ENCODE results near the gene SRRM2. TPM values are rescaled to one million over a fixed set of nuclear protein-coding genes. Genes with fewer than 3 reads are reported as not detected.
A peak's percentile ranks its signal among the peaks of the same experiment; 100 is the strongest.

SRRM2 gene
- total RNA-seq, 3 donors from 2014 or later: 538 to 819 (median 692) TPM

- no peak for ATAC-seq
- DNase-seq: no peak
- H3K4me3 ChIP-seq: no peak overlapping the region
- intact Hi-C loops (cut with DNase I, micrococcal nuclease): no loop called here
- no peaks in the 10 kb centered on the region for H3K36me3 ChIP-seq (ENCODE audit: low read depth)
- peaks cover 4% of the 10 kb centered on the region for H3K4me1 ChIP-seq (ENCODE audit: low read depth)
- H3K9me3 ChIP-seq: no peaks in the 10 kb centered on the region
- TF ChIP-seq CTCF (IDR thresholded peaks at IDR 0.05): no peak
Measured at GRCh38 chr16:2712546-2712945, 39.9 kb upstream of the SRRM2 start.

GRCh38 chr16:2713523-2713922 is 38.9 kb upstream of the SRRM2 start:
- H3K36me3 ChIP-seq (ENCODE audit: low read depth): no peaks in the 10 kb centered on the region
- peaks cover 4% of the 10 kb centered on the region for H3K4me1 ChIP-seq (ENCODE audit: low read depth)
- ATAC-seq (no peak), DNase-seq (peak in 1 of 3 donors; percentile 45)
- no peak for TF ChIP-seq CTCF (IDR thresholded peaks at IDR 0.05)
- intact Hi-C loops (cut with DNase I, micrococcal nuclease): no loop called here
- H3K9me3 ChIP-seq: no peaks in the 10 kb centered on the region
- H3K4me3 ChIP-seq: no peak overlapping the region

GRCh38 chr16:2713985-2714774 is 38.3 kb upstream of the SRRM2 start:
- Histone ChIP-seq H3K4me3 (no peak overlapping the region), H3K36me3 (ENCODE audit: low read depth) (no peaks in the 10 kb centered on the region), H3K4me1 (ENCODE audit: low read depth) (peaks cover 8% of the 10 kb centered on the region), H3K9me3 (no peaks in the 10 kb centered on the region)
- intact Hi-C loops (cut with DNase I, micrococcal nuclease): no loop called here
- ATAC-seq (no peak), DNase-seq (peak in 1 of 3 donors; percentile 14)
- no peak for TF ChIP-seq CTCF (IDR thresholded peaks at IDR 0.05)

GRCh38 chr16:2715064-2715463 is 37.4 kb upstream of the SRRM2 start:
- Histone ChIP-seq H3K4me3 (no peak overlapping the region), H3K4me1 (ENCODE audit: low read depth) (peaks cover 16% of the 10 kb centered on the region), H3K36me3 (ENCODE audit: low read depth) (no peaks in the 10 kb centered on the region), H3K9me3 (no peaks in the 10 kb centered on the region)
- DNase-seq (no peak), ATAC-seq (no peak)
- TF ChIP-seq CTCF (IDR thresholded peaks at IDR 0.05): no peak
- intact Hi-C loops (cut with DNase I, micrococcal nuclease): no loop called here

- ATAC-seq: peak; percentile 54
- TF ChIP-seq CTCF (IDR thresholded peaks at IDR 0.05): no peak
- Histone ChIP-seq H3K4me1 (ENCODE audit: low read depth) (peaks cover 20% of the 10 kb centered on the region), H3K4me3 (no peak overlapping the region), H3K9me3 (no peaks in the 10 kb centered on the region), H3K36me3 (ENCODE audit: low read depth) (no peaks in the 10 kb centered on the region)
- DNase-seq: peak; percentile 74 to 80 (median 79)
- intact Hi-C loops (cut with DNase I, micrococcal nuclease): no loop called here
Measured at GRCh38 chr16:2715519-2715918, 36.9 kb upstream of the SRRM2 start.

All from mucosa of descending colon (tissue), 3 donors.